IMR-90 (cell line): Measurements from ENCODE around the gene FNDC5. TPM values are rescaled to one million over a fixed set of nuclear protein-coding genes. Genes with fewer than 3 reads are reported as not detected.

Source experiments
- ATAC-seq: fragments of 200-7000 bp; cut with Tn5 transposase; 2 replicates; pipeline ENCODE4 v1.9.1; 2020; ENCODE audit warnings: low read depth, mild to moderate bottlenecking, moderate library complexity
- BruUV-seq: library from RNA; stranded (reverse); fragments of 400-500 nt; replicated peaks from 2 replicates; lab custom pipeline; 2021; lab: Mats Ljungman, UMichigan
- CTCF ChIA-PET: fragments of 300-600 bp; formaldehyde crosslinking; extraction: SDS; loops from one replicate; lab custom pipeline; 2021; ENCODE audit warnings: antibody characterized with exemption; lab: Yijun Ruan, JAX
- POLR2A ChIA-PET: fragments of 300-600 bp; sonication (Branson Sonifier 250); formaldehyde crosslinking; loops from one replicate; lab custom pipeline; 2022; ENCODE audit warnings: antibody characterized with exemption; ENCODE audit not compliant: unreplicated experiment; lab: Charles Lee
- DNase-seq: peaks from one replicate; pipeline ENCODE4 v3.0.0; 2013
- H2AFZ ChIP-seq: replicated peaks from 2 replicates; pipeline ENCODE3; 2013; ENCODE audit warnings: low read length, mild to moderate bottlenecking; ENCODE audit not compliant: poor library complexity
- H2AK5ac ChIP-seq: 2 replicates; pipeline ENCODE4 v1.6.1; 2013; ENCODE audit warnings: low read depth, low read length, inconsistent platforms
- H2AK9ac ChIP-seq: replicated peaks from 2 replicates; pipeline ENCODE3; 2013; ENCODE audit warnings: mild to moderate bottlenecking, low read depth, low read length, moderate library complexity; ENCODE audit not compliant: poor library complexity
- H2BK120ac ChIP-seq: 2 replicates; pipeline ENCODE4 v1.6.1; 2013; ENCODE audit warnings: low read depth, low read length, inconsistent platforms
- H2BK15ac ChIP-seq: 3 replicates; pipeline ENCODE4 v1.6.1; 2013; ENCODE audit warnings: low read depth, low read length, inconsistent platforms
- H2BK20ac ChIP-seq: 2 replicates; pipeline ENCODE4 v1.6.1; 2013; ENCODE audit warnings: low read depth, mild to moderate bottlenecking, inconsistent platforms, low read length, moderate library complexity
- H2BK5ac ChIP-seq: 2 replicates; pipeline ENCODE4 v1.6.1; 2013; ENCODE audit warnings: mild to moderate bottlenecking, low read depth, low read length, inconsistent platforms; ENCODE audit not compliant: poor library complexity, severe bottlenecking
- H3K14ac ChIP-seq: replicated peaks from 2 replicates; pipeline ENCODE4 v1.6.1; 2013; ENCODE audit warnings: low read depth, low read length, inconsistent platforms
- H3K18ac ChIP-seq: 2 replicates; pipeline ENCODE4 v1.6.1; 2013; ENCODE audit warnings: low read depth, low read length, control low read depth
- H3K23ac ChIP-seq: 2 replicates; pipeline ENCODE4 v1.6.1; 2013; ENCODE audit warnings: low read depth, low read length, inconsistent platforms
- H3K27ac ChIP-seq: 2 replicates; pipeline ENCODE4 v1.5.1; 2013; ENCODE audit warnings: mild to moderate bottlenecking, control low read depth, low read length; ENCODE audit not compliant: insufficient read depth
- H3K27me3 ChIP-seq: 2 replicates; pipeline ENCODE4 v1.6.1; 2013; ENCODE audit warnings: low read length; ENCODE audit not compliant: control insufficient read depth, insufficient read depth
- H3K36me3 ChIP-seq: 2 replicates; pipeline ENCODE4 v1.6.1; 2013; ENCODE audit warnings: low read length, mixed read lengths; ENCODE audit not compliant: control insufficient read depth, insufficient read depth
- H3K4ac ChIP-seq: 2 replicates; pipeline ENCODE4 v1.6.1; 2013; ENCODE audit warnings: low read depth, low read length, inconsistent platforms
- H3K4me1 ChIP-seq: 2 replicates; pipeline ENCODE4 v1.6.1; 2013; ENCODE audit warnings: low read length, mixed read lengths; ENCODE audit not compliant: control insufficient read depth, insufficient read depth
- H3K4me2 ChIP-seq: 2 replicates; pipeline ENCODE4 v1.6.1; 2013; ENCODE audit warnings: low read depth, mild to moderate bottlenecking, control low read depth, low read length, moderate library complexity
- H3K4me3 ChIP-seq: 2 replicates; pipeline ENCODE4 v1.5.1; 2013; ENCODE audit warnings: low read depth, mild to moderate bottlenecking, control low read depth, low read length, moderate library complexity; ENCODE audit not compliant: insufficient read depth
- H3K56ac ChIP-seq: 2 replicates; pipeline ENCODE4 v1.6.1; 2013; ENCODE audit warnings: low read length, inconsistent platforms; ENCODE audit not compliant: insufficient read depth; ENCODE audit errors: extremely low read depth
- H3K79me1 ChIP-seq, 2 experiments: 2 replicates each; pipeline ENCODE4 v1.6.1; 2013; ENCODE audit warnings: low read length in 2 of 2, inconsistent platforms in 1 of 2, low read depth in 1 of 2
- H3K9ac ChIP-seq: 2 replicates; pipeline ENCODE4 v1.6.1; 2013; ENCODE audit warnings: low read depth, low read length, control low read depth
- H3K9me1 ChIP-seq: 2 replicates; pipeline ENCODE4 v1.6.1; 2013; ENCODE audit warnings: low read length, inconsistent platforms; ENCODE audit not compliant: insufficient read depth
- H3K9me3 ChIP-seq: 2 replicates; pipeline ENCODE4 v1.6.1; 2013; ENCODE audit warnings: low read length; ENCODE audit not compliant: control insufficient read depth, insufficient read depth
- H4K20me1 ChIP-seq: 2 replicates; pipeline ENCODE4 v1.6.1; 2013; ENCODE audit warnings: low read length, inconsistent platforms; ENCODE audit not compliant: insufficient read depth
- H4K5ac ChIP-seq: 2 replicates; pipeline ENCODE4 v1.6.1; 2013; ENCODE audit warnings: mild to moderate bottlenecking, low read depth, low read length, control low read depth
- H4K8ac ChIP-seq, 2 experiments: 2 replicates each; pipeline ENCODE4 v1.6.1; 2013; ENCODE audit warnings: low read depth in 2 of 2, low read length in 2 of 2, control low read depth in 1 of 2, inconsistent platforms in 1 of 2
- H4K91ac ChIP-seq: 2 replicates; pipeline ENCODE4 v1.6.1; 2013; ENCODE audit warnings: low read depth, low read length, inconsistent platforms; ENCODE audit not compliant: insufficient read depth
- CEBPB ChIP-seq: IDR thresholded peaks from 2 replicates; pipeline ENCODE4 v1.6.1; 2012; ENCODE audit warnings: low read depth, low read length, improper control_type of control experiment
- CHD1 ChIP-seq: IDR thresholded peaks from 2 replicates; pipeline ENCODE4 v1.6.1; 2012; ENCODE audit warnings: low read depth, low read length, improper control_type of control experiment
- CTCF ChIP-seq: conservative IDR thresholded peaks from 2 replicates; pipeline ENCODE4 v1.5.1; 2012; ENCODE audit warnings: mild to moderate bottlenecking, low read depth, low read length, improper control_type of control experiment
- FOS ChIP-seq: fragments of 150-350 bp; IDR thresholded peaks from 2 replicates; pipeline ENCODE4 v1.6.1; 2016; ENCODE audit warnings: low read depth, low read length
- MAFK ChIP-seq: IDR thresholded peaks from 2 replicates; pipeline ENCODE4 v1.6.1; 2012; ENCODE audit warnings: low read depth, low read length, improper control_type of control experiment
- MXI1 ChIP-seq: IDR thresholded peaks from 2 replicates; pipeline ENCODE4 v1.6.1; 2012; ENCODE audit warnings: low read depth, mild to moderate bottlenecking, low read length, moderate library complexity, borderline replicate concordance
- NFE2L2 ChIP-seq: fragments of 150-350 bp; IDR thresholded peaks from 2 replicates; pipeline ENCODE4 v1.6.1; 2016; ENCODE audit warnings: low read depth, mild to moderate bottlenecking, low read length
- RAD21 ChIP-seq: IDR thresholded peaks from 2 replicates; pipeline ENCODE4 v1.6.1; 2012; ENCODE audit warnings: low read length, improper control_type of control experiment
- RFX5 ChIP-seq: IDR thresholded peaks from 2 replicates; pipeline ENCODE4 v1.8.0; 2012; ENCODE audit warnings: low read depth, mild to moderate bottlenecking, low read length, moderate library complexity
- USF2 ChIP-seq: fragments of 150-350 bp; IDR thresholded peaks from 2 replicates; pipeline ENCODE4 v1.6.1; 2017; ENCODE audit warnings: mild to moderate bottlenecking, antibody characterized with exemption, low read length, low read depth
- WGBS, 2 experiments: methylation state at CpG; one replicate each; pipeline versions ENCODE4 v1.1.5 to v1.1.7; 2013; ENCODE audit warnings: missing lambda C conversion rate in 2 of 2; ENCODE audit not compliant: insufficient read length in 1 of 2; ENCODE audit errors: extremely low coverage in 2 of 2; 5-methylcytosine and 5-hydroxymethylcytosine counted together
- dilution Hi-C: fragments of 300-500 bp; cut with HindIII; formaldehyde crosslinking; loops from one replicate; pipeline ENCODE4 v1.14.3; 2018; ENCODE audit warnings: low sequenced_read_pairs; ENCODE audit not compliant: unreplicated experiment
- in situ Hi-C: fragments of 300-500 bp; cut with MboI; formaldehyde crosslinking; loops from 3 replicates; pipeline ENCODE4 v1.14.3; 2019; ENCODE audit warnings: low sequenced_read_pairs, inconsistent platforms, mixed read lengths
- intact Hi-C: fragments of 100-400 bp; cut with micrococcal nuclease; formaldehyde crosslinking; loops from 2 replicates; pipeline ENCODE4 v1.10.0; 2022
- polyA plus RNA-seq, 3 experiments: library from polyadenylated mRNA; depleted of rRNA; stranded (reverse); fragments of >200 nt; gene quantifications; 2 replicates each; pipeline ENCODE4 v1.2.3, GENCODE V29; 2012; ENCODE audit warnings: low replicate concordance in 1 of 3
- total RNA-seq: library from RNA; depleted of rRNA; stranded (reverse); fragments of >200 nt; gene quantifications from 2 replicates; pipeline ENCODE4 v1.2.3, GENCODE V29; 2012

The FNDC5 gene
- total and polyA plus RNA-seq, 2 of the 4 experiments (the other 2 are of a cell fraction): 1.2 to 1.6 TPM

DNA sequence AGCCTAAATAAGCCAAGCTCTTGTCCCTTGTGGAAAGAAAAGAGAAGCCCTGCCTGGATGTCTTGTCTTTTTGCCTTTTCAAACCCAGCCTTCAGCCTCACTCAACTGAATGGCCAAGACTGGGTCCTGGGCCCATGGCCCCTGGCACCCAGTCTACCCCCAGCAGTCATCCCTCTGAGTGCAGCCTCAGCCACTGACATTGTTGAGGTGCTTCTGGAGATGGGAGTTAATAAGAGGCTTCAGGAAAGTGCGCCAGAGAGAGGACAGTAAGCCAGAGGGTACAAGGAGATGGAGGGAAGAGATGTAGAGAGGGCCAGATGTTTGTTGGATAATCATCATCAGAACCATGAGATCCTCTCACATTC lies 6.8 kb downstream of the FNDC5 start:
- Histone ChIP-seq H3K4ac (no peak overlapping the region), H2BK5ac (no peak overlapping the region)
- dilution Hi-C loops: no loop called here

More for the DNA sequence above, 6.8 kb downstream of the FNDC5 start:
- H2BK20ac ChIP-seq: no peak overlapping the region
- H3K79me1 ChIP-seq: no peaks in the 10 kb centered on the region
- no peak overlapping the region for H3K4me2 ChIP-seq
- peaks cover 19% of the 10 kb centered on the region for H3K36me3 ChIP-seq
- H3K9ac ChIP-seq: no peak overlapping the region
- no peak overlapping the region for H4K8ac ChIP-seq
- POLR2A ChIA-PET: no interaction called here
- peaks cover 7% of the 10 kb centered on the region for H3K4me1 ChIP-seq
- H2AFZ ChIP-seq: no peak overlapping the region
- H4K91ac ChIP-seq: no peak overlapping the region
- H3K23ac ChIP-seq: no peak overlapping the region
- CTCF ChIA-PET: no interaction called here
- H3K14ac ChIP-seq: no peak overlapping the region
- WGBS, 2 experiments: no CpG with 5 or more reads among the region's 1 CpG
- no peak overlapping the region for H2AK9ac ChIP-seq
- no peak overlapping the region for H3K56ac ChIP-seq
- in situ Hi-C loops: no loop called here
- TF ChIP-seq RAD21: no peak
- no peak for TF ChIP-seq NFE2L2
- no peak for TF ChIP-seq USF2
- TF ChIP-seq MXI1: no peak
- no peak for TF ChIP-seq CHD1
- no peak for TF ChIP-seq CEBPB
- TF ChIP-seq CTCF: no peak
- no peak for TF ChIP-seq FOS
- no peak for TF ChIP-seq MAFK
- no peak for TF ChIP-seq RFX5
- H3K27ac ChIP-seq: no peak overlapping the region
- no peak for DNase-seq
- no TSS peak for BruUV-seq
- H3K4me3 ChIP-seq: no peak overlapping the region
- no peak overlapping the region for H2BK15ac ChIP-seq
- no peaks in the 10 kb centered on the region for H3K27me3 ChIP-seq
- H4K5ac ChIP-seq: no peak overlapping the region
- H3K9me3 ChIP-seq: no peaks in the 10 kb centered on the region
- intact Hi-C loops: no loop called here
- H4K20me1 ChIP-seq: no peaks in the 10 kb centered on the region
- H2BK120ac ChIP-seq: no peak overlapping the region
- H3K18ac ChIP-seq: no peak overlapping the region
- peaks cover 11% of the 10 kb centered on the region; the same call in 1 of the 2 replicates for H3K9me1 ChIP-seq
- no peak overlapping the region for H2AK5ac ChIP-seq
- ATAC-seq: no peak
